ENCODE measurements around the gene PCDHB11.
"Not testable (repeated sequence)": the region's sequence is repeated elsewhere in the genome, so short reads cannot be mapped to it uniquely, and the experiment has no call there.

DNA sequence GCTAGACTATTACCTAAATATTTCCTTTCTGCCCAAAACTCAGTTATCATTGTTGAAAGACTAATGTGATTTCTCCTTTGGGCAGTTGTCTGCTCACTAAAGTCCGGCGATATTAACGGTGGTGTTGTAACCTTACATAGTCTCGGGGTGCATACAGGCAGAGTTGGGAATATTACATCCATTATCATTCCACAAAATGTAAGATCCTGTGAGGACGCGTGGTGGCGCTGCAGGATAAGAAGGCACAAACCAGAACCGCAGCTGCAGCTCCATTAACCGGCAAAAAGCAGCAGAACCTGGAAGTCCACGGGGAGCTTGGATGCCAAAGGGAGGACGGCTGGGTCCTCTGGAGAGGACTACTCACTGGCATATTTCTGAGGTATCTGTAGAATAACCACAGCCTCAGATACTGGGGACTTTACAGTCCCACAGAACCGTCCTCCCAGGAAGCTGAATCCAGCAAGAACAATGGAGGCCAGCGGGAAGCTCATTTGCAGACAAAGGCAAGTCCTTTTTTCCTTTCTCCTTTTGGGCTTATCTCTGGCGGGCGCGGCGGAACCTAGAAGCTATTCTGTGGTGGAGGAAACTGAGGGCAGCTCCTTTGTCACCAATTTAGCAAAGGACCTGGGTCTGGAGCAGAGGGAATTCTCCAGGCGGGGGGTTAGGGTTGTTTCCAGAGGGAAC is 14.4 kb downstream of the PCDHB11 start, which contains the start of gene PCDHB13:
- TF ChIP-seq, protein P1, sequence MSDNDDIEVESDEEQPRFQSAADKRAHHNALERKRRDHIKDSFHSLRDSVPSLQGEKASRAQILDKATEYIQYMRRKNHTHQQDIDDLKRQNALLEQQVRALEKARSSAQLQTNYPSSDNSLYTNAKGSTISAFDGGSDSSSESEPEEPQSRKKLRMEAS (IDR thresholded peaks at IDR 0.05; ENCODE audit: insufficient read depth, insufficient read length): not testable (repeated sequence)
- TF ChIP-seq POLR2A (IDR thresholded peaks at IDR 0.05; ENCODE audit: low read depth, low read length); JUN (IDR thresholded peaks at IDR 0.05; ENCODE audit: borderline replicate concordance, insufficient read depth, insufficient read length, low read depth); POLR2AphosphoS5 (IDR thresholded peaks at IDR 0.05; ENCODE audit: insufficient read depth, low read depth, low read length): not testable (repeated sequence)
- TF ChIP-seq, protein P2, sequence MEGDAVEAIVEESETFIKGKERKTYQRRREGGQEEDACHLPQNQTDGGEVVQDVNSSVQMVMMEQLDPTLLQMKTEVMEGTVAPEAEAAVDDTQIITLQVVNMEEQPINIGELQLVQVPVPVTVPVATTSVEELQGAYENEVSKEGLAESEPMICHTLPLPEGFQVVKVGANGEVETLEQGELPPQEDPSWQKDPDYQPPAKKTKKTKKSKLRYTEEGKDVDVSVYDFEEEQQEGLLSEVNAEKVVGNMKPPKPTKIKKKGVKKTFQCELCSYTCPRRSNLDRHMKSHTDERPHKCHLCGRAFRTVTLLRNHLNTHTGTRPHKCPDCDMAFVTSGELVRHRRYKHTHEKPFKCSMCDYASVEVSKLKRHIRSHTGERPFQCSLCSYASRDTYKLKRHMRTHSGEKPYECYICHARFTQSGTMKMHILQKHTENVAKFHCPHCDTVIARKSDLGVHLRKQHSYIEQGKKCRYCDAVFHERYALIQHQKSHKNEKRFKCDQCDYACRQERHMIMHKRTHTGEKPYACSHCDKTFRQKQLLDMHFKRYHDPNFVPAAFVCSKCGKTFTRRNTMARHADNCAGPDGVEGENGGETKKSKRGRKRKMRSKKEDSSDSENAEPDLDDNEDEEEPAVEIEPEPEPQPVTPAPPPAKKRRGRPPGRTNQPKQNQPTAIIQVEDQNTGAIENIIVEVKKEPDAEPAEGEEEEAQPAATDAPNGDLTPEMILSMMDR (IDR thresholded peaks at IDR 0.05; ENCODE audit: extremely low read depth in 1 of 2, insufficient read depth in 1 of 2, low read depth in 1 of 2, low read length in 2 of 2): not testable (repeated sequence)

Data from endothelial cell of umbilical vein (primary cell).